ENCODE results near the gene AKAP6.
"Not testable (repeated sequence)": the region's sequence is repeated elsewhere in the genome, so short reads cannot be mapped to it uniquely, and the experiment has no call there.

Gene AKAP6

DNA sequence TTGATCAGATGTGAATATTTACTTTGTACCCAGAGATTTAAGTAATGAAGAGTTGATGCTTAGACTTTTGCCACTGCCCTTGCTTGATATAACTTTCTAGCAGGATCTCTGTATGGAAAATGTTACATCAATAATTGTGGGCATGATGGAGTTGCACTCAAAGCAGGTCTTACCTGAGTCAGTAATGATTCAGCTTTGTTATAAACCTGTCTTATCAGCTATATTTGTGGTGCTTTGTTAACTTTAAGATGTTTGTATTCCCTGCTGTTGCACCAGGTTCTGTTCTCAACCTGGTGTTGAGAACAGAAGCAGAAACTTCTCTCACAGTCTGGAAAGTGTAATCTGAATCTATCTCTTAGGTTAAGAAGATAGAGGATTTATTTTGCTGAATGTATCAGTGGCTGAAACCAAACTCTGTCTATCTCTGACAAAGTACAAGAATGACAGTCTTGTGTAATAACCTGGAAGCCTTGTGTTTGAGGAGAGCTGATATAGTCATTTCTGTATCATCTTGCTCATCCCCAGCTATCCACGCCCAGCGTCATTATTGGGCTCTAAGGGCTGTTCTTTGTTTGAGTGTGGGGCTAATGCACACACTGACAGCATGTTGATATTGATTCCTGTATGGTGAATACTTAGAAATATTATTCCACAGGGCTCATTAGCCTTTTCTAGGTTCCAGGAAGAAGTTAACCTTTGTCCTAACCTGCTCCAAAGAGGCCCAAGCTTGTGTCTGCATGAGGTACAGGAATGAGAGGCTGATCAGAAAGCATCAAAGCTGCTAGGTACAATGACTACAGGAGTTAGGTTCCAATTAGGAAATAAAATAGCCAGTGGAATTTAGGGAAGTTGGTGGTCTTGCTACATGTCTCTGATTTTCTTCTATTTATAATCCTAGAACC lies 3.6 kb downstream of the AKAP6 start:
- DNase-seq = no peak

DNA sequence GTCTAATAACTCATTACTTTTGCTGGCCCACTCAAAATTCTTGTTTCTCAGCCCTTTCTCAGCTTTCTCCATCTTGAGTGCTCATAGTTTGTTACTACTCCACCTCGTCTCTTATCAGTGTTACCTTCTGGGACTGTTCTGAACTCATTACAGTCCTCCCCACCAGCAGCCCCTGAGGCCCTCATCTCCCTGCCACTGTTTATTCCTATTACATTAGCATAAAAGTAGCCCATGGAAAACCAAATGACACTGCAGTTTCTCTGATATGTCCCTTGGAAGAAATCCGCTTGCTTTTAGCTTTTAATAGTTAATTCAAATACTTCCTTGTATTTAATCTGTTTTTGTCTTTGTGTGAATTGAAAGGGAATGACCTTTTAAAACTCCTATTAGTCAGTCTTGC lies 7.6 kb downstream of the AKAP6 start:
- DNase-seq = no peak

GRCh38 chr14:32337759-32338158 lies 8.7 kb downstream of the AKAP6 start:
- DNase-seq = no peak

- DNase-seq = no peak
Measured at GRCh38 chr14:32339188-32339587, 10.1 kb downstream of the AKAP6 start.

DNA sequence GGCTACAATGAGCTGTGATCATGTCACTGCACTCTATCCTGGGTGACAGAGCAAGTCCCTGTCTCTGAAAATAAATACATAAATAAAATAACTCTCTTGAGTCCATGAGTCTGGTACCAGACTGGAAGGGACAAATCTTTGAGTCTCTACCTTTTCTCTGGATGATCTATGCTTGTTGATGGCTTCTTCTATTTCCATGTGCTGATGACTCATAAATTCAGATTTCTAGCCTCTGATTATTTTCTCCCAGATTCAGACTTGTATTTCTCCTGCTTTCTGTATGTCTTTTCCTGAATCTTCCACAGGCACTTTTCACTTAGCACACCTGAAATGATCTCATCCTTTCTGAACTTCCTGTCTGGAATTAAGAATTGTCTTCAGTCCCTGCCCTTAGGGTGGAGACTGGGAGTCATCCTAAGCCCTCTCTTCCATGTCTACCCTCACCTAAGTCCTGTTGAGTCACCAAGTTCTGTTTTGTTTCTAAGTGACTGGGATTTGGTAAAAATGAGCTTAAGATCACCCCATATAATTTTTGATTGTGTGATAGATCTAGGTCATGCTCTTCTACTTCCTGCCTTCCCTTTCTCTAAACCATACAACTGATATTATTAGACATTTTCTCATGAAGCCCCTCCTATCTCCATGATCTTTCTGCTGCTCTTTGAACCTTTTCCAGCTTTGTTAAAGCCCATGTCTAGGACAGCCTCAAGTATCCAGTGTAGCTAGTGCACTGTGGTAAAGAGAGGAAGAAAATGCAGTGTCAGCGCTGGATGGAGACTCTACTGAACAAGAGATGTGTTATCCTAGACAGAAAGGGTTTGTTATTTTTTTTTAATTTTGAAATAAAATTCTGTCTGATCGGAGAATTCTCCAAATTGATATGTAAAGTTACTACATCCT lies 13.1 kb downstream of the AKAP6 start:
- DNase-seq = no peak

GRCh38 chr14:32342847-32343194 lies 13.7 kb downstream of the AKAP6 start:
- DNase-seq = no peak

DNA sequence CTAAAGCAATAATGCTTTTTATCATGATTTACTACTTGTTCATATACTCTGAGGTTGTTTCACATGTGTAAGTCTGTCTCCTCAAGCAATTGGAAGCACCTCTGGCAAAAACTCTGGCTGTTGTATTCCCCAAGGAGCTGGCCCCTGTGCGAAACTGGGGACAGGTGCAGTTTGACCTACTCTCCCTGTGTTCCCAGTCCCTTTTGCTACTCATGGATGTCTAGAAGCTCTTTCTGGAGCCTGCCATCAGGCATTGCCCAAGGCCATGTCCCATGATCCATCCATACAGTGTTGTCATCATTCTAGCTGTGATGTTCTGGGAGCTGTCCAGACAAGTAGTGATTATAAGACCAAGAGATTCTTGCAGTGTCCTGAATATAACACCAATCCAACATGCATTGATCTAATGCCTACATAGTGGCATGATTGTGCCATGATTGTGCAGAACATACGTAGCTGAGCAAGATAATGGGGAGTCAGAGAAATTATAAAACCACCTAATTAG lies 14.9 kb downstream of the AKAP6 start:
- DNase-seq = no peak

DNA sequence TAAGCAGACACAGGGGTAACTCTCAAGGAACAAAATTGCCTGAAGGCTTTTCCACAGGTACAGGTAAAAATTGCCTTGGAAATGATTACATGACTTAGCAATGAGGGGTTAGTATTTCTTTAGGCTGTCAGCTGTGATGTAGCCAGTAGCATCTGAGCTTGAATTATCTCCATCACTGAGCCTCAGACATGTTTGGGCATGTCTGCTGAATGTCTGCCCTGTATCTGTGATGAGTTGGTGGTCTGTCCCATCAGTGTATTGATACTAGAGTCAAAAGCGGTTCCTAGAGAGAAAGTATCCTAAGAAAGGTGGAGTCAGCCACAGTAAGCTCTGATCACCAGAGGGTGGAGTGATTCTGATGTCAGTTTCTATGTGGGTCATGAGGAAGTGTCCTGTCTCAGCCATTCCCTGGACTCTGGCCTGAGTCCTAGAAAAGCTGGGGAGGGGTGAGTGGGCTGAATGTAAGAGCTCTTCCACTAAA lies 16.3 kb downstream of the AKAP6 start:
- DNase-seq = no peak

DNA sequence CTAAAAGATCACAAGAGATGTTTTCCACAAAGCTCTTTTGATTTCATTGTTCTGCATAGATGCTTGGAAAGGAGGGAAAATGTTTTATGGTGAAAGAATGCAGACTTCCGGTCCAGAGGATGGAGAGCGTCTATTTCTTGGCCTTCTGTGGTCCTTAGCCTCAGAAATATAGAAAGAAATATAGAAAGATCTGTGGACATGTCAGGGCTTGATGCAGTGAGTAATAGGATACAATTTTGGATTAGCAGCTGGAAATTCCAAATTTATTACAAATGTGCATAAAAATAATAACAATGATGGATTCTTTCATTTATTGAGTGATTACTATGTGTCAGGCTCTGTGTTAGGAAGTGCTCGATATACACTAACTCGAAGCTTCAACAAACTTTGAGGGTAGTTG lies 20.2 kb downstream of the AKAP6 start:
- no peak for DNase-seq

- DNase-seq = no peak
Measured at GRCh38 chr14:32350020-32350419, 20.9 kb downstream of the AKAP6 start.

DNA sequence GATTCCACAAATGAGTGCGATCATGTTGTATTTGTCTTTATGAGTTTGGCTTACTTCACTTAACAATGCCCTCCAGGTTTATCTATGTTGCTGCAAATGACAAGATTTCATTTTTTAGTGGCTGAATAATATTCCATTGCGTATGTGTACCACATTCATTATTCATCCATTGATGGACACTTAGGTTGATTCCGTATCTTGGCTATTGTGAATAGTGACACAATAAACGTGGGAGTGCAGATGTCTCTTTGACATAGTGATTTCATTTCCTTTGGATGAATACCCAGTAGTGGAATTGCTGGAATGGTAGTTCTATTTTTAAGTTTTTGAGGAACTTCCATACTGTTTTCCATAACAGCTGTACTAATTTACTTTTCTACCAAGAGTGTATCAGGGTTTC lies 23.5 kb downstream of the AKAP6 start:
- DNase-seq = no peak

GRCh38 chr14:32354716-32355115 lies 25.6 kb downstream of the AKAP6 start:
- no peak for DNase-seq

DNA sequence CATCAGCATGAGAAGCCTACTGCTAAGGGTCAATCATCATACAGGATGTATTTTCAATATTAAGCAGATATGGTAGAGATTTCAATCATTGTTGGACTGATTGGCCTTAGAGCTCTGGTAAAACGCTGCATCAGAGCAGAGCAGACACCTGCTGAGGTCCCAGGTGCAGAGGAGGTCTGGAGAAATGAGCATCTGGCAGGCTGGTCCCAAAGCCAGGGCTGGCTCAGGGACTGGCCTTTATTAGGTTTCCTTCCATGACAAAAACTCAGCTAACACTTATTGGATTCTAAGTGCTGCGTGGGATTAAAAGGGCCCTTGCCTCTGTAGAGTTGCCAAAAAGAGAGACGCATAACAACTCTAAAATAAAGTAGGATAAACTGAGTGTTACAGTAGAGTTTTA lies 29.7 kb downstream of the AKAP6 start:
- no peak for DNase-seq

- no peak for DNase-seq
Measured at GRCh38 chr14:32361674-32362073, 32.6 kb downstream of the AKAP6 start.

DNA sequence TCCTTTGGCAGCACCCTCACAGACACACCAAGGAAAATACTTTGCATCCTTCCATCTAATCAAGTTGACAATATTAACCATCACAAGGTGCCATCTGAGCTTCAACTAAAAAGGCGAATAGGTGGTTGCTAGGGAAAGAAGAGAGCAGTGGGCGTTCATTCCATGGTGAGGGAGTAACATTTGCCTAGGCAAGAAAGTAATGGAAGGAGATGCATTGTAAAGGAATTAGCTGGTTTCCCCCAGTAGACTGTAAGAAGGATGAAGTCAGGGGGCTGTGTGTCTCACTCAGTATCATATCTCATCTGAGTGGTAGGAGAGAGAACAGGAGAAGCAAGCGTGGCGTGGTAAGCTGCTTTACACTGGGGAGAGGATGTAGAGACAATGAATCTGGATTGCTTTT lies 34.7 kb downstream of the AKAP6 start:
- no peak for DNase-seq

DNA sequence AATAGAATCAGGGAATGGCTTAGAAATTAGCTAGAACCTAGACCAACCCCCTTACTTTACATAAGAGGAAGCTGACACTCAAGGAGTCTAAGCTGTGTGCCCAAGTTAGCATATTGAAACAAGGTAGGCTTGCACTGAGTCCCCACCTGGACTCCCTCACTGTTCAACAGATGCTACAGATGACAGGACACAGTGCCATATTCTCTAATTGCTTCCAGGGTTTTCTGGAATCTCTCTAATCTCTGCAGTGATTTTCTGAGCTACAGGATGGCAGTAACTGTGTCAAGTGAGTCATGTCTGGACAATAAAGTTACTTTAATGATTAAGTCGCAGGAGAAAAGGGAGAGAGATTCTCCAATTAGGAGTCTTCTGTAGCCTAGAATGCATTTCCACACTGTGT lies 35.8 kb downstream of the AKAP6 start:
- no peak for DNase-seq

DNA sequence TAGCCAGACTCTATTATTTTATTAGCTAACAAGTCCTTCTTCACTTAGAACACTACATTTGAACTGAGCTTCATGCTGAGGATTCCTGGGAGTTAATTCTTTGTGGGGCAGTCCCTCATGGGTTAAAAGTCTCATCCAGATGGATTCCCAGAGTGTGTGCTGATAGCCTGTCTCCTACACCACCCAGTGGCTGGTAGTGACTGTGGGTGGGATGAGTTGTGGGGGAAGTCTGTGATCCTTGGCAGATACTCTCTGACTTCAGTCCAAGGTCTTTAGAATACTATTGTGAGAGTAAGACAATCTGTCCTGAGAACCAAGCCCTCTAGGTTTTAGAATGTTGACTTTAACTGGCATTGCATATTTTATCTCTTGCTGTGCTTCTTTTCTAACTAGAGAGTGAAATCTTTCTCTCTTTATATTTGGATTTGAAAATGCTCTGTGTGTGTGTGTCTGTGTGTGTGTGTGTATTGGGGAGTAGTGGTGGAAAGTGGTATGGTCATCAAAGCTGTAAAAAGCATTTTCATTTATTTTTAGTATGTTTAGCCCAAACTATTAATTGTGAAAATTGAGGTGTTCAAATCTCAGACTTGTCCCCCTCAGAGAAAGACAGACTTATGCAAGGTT lies 37.3 kb downstream of the AKAP6 start:
- DNase-seq = no peak

DNA sequence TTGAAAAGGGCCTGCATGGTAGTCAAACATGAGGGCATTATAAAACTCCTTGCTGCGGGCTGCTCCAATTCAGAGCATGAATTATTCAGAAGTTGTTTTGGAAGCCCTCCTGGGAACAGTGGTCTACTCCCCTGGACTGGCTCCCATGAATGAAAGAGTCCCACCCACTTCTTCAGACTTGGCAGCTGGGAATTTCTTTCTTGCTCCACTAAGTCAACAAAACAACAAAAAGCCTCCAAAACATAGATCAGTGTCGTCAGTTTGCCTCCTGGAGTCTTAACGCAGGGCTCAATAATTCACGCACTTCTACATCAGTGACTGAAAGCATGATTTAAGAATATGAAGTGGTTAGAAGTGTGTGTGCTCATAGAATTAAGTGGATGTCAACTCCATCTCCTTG lies 37.9 kb downstream of the AKAP6 start:
- no peak for DNase-seq

GRCh38 chr14:32367516-32367915 lies 38.4 kb downstream of the AKAP6 start:
- DNase-seq = no peak

GRCh38 chr14:32368107-32368506 lies 39.0 kb downstream of the AKAP6 start:
- no peak for DNase-seq

GRCh38 chr14:32370714-32371113 lies 41.6 kb downstream of the AKAP6 start:
- no peak for DNase-seq

DNA sequence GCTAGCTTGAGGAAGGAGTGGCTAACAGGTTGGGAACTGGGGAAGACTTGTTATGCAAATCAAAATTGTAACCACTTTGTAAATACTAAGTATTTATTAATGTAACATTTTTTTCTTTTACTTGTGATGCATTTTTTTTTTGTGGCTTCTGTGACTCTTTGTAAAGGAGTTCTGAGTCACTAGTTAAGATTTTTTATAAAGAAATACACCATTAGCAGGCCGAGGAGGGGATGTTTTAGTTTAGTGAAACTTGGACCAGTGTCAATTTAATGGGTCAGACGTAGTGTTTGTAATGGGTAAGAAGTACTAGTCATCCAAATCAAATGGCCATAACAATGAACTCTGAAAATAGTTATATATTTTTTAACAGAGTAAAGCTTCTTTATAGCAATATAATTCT lies 43.1 kb downstream of the AKAP6 start:
- no peak for DNase-seq

GRCh38 chr14:32373174-32373573 lies 44.1 kb downstream of the AKAP6 start:
- DNase-seq = not testable (repeated sequence)

Measured in activated naive CD4-positive, alpha-beta T cell treated with anti-CD3 and anti-CD28 coated beads, Interleukin-2, amount 50 U/mL, for 16 hours (primary cell).